HG02798 (cell line): ENCODE measurements around the gene CRIM1.
A peak's percentile ranks its signal among the peaks of the same experiment; 100 is the strongest.
"Not testable (repeated sequence)": the region's sequence is repeated elsewhere in the genome, so short reads cannot be mapped to it uniquely, and the experiment has no call there.

Experiments
- ATAC-seq: cut with Tn5 transposase; IDR thresholded peaks from one replicate; pipeline ENCODE4 v1.9.1; 2021; ENCODE audit warnings: mild to moderate bottlenecking; ENCODE audit not compliant: unreplicated experiment, poor library complexity

Gene CRIM1

GRCh38 chr2:36355151-36355889 is at the start of gene CRIM1:
CRIM1 (plus strand) TSS chr2:36355778; CDS start chr2:36356293, 515 bp downstream.
- ATAC-seq = peak; percentile 58

- ATAC-seq = no peak
Observed at GRCh38 chr2:36307441-36307840, 48.1 kb upstream of the CRIM1 start.

- ATAC-seq = not testable (repeated sequence)
Observed at GRCh38 chr2:36310444-36310843, 45.1 kb upstream of the CRIM1 start.

- ATAC-seq = no peak
Observed at GRCh38 chr2:36318547-36318946, 37.0 kb upstream of the CRIM1 start.

- no peak for ATAC-seq
Observed at GRCh38 chr2:36322108-36322507, 33.5 kb upstream of the CRIM1 start.

GRCh38 chr2:36326286-36326685 is 29.3 kb upstream of the CRIM1 start:
- ATAC-seq = no peak

- ATAC-seq = no peak
Observed at GRCh38 chr2:36329251-36329650, 26.3 kb upstream of the CRIM1 start.

GRCh38 chr2:36329746-36330472 is 25.7 kb upstream of the CRIM1 start:
- no peak for ATAC-seq

- no peak for ATAC-seq
Observed at GRCh38 chr2:36330473-36331395, 24.8 kb upstream of the CRIM1 start.

- ATAC-seq = no peak
Observed at GRCh38 chr2:36333350-36334012, 22.1 kb upstream of the CRIM1 start.

GRCh38 chr2:36335597-36335996 is 20.0 kb upstream of the CRIM1 start:
- ATAC-seq = no peak

- ATAC-seq = no peak
Observed at GRCh38 chr2:36336321-36336720, 19.3 kb upstream of the CRIM1 start.

- peak; percentile 56 for ATAC-seq
Observed at GRCh38 chr2:36337354-36337753, 18.2 kb upstream of the CRIM1 start.

- ATAC-seq = no peak
Observed at GRCh38 chr2:36338124-36338826, 17.3 kb upstream of the CRIM1 start.

GRCh38 chr2:36338827-36339145 is 16.8 kb upstream of the CRIM1 start:
- no peak for ATAC-seq

GRCh38 chr2:36339607-36340218 is 15.9 kb upstream of the CRIM1 start:
- no peak for ATAC-seq

GRCh38 chr2:36343606-36344005 is 12.0 kb upstream of the CRIM1 start:
- ATAC-seq = no peak

- no peak for ATAC-seq
Observed at GRCh38 chr2:36348721-36349120, 6.9 kb upstream of the CRIM1 start.

- no peak for ATAC-seq
Observed at GRCh38 chr2:36351291-36351690, 4.3 kb upstream of the CRIM1 start.
